Suprapubic skin (tissue), 4 donors: ENCODE data around the gene SHANK3. TPM values are rescaled to one million over a fixed set of nuclear protein-coding genes. Genes with fewer than 3 reads are reported as not detected.

Experiments used
- DNase-seq, 2 donors: peaks; one replicate each; pipeline ENCODE4 v3.0.0-alpha.2; 2019; ENCODE audit warnings: low spot score in 2 of 2
- H3K27ac ChIP-seq: fragments of 200-600 bp; sonication (generic); one replicate; pipeline ENCODE4 v1.5.1; 2019
- H3K27me3 ChIP-seq: fragments of 200-600 bp; sonication (generic); one replicate; pipeline ENCODE4 v1.5.1; 2019
- H3K36me3 ChIP-seq: fragments of 200-600 bp; sonication (generic); one replicate; pipeline ENCODE4 v1.5.1; 2019
- H3K4me1 ChIP-seq: fragments of 200-600 bp; sonication (generic); one replicate; pipeline ENCODE4 v1.5.1; 2019
- H3K4me3 ChIP-seq: fragments of 200-600 bp; sonication (generic); one replicate; pipeline ENCODE4 v1.5.1; 2019; ENCODE audit warnings: mild to moderate bottlenecking
- H3K9me3 ChIP-seq: fragments of 200-600 bp; sonication (generic); one replicate; pipeline ENCODE4 v1.5.1; 2019
- EP300 ChIP-seq: sonication (generic); formaldehyde crosslinking; IDR thresholded peaks from one replicate; pipeline ENCODE4 v1.6.1; 2017; ENCODE audit warnings: antibody characterized with exemption
- POLR2A ChIP-seq, 2 donors: fragments of 450-650 bp; IDR thresholded peaks; one replicate each; pipeline ENCODE4 v1.6.1; 2017; ENCODE audit warnings: antibody characterized with exemption in 2 of 2, mild to moderate bottlenecking in 2 of 2, moderate library complexity in 2 of 2
- POLR2AphosphoS5 ChIP-seq, 3 donors: sonication (generic); formaldehyde crosslinking; IDR thresholded peaks; one replicate each; pipeline ENCODE4 v1.6.1; 2017; ENCODE audit warnings: antibody characterized with exemption in 3 of 3
- WGBS: methylation state at CpG from one replicate; pipeline ENCODE4 v1.1.5; 2018; 5-methylcytosine and 5-hydroxymethylcytosine counted together
- total RNA-seq, 4 donors: library from RNA; depleted of rRNA; stranded (reverse); fragments of >200 nt; gene quantifications; one replicate each; pipeline ENCODE4 v1.1.0, GENCODE V29; 2016
- TF ChIP-seq, protein P1 (sequence below), 2 donors: fragments of 200-600 bp in 1 of 2; fragments of 450-650 bp in 1 of 2; sonication (generic) in 1 of 2; IDR thresholded peaks; one replicate each; pipeline ENCODE4 v1.5.1; 2016 to 2019; ENCODE audit warnings: antibody characterized with exemption in 2 of 2, mild to moderate bottlenecking in 1 of 2, moderate library complexity in 1 of 2

The SHANK3 gene
- total RNA-seq = 10 to 100 TPM in 2 of 4 donors, 1 to 10 TPM in 2; 2.9 to 15.9 (median 9.5) TPM

DNA sequence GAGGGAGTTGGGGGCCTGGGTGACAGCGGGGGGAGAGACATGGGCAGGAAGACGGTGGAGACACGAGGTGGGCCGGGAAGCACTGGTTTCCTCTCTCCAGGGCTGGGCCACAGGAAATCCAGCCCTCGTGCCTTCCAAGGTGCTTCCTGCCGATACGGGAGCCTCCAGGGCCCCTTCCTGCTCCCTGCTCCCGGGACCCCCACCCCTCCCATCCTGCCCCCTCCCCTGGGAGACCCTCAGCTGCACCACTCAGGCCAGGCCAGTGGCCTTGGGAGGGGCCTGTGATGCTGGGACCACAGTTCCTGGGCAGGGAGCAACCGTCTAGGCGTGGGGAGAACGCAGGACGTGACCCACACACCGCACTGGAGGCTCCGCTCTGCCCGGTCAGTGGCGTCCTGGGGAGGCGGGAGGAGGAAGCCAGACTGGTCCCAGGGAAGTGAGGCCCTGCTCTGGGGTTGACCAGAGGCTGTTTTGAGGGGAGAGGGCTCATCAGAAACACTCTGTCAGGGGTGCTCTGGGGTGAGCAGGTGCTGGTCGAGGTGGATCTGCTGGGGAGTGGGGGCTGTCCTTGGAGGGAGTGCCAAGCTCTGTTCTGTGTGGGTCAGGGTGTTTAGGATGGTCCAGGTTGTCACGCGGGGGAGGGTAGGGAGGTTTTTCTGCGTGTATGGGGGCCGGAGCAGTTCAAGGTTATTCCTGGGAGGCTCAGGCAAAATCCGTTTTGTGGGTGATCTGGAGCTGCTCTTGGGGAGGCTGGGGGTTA is at the start of gene SHANK3:
TSS of gene SHANK3 (plus strand) at position 353 of the 760 bp plus-strand sequence.
- Histone ChIP-seq H3K9me3 (no peaks in the 10 kb centered on the region), H3K36me3 (no peaks in the 10 kb centered on the region), H3K27ac (peak within 1 kb of the TSS; percentile 79), H3K27me3 (peaks cover 32% of the 10 kb centered on the region), H3K4me3 (peak within 1 kb of the TSS; percentile 56), H3K4me1 (peaks cover 25% of the 10 kb centered on the region)
- TF ChIP-seq EP300 (no peak), POLR2AphosphoS5 (IDR thresholded peaks at IDR 0.05) (no peak), POLR2A (IDR thresholded peaks at IDR 0.05) (peak in 1 of 2 donors; percentile 38)
- peak in 1 of 2 donors; percentile 81 for DNase-seq
- WGBS = 27% methylated on average over 11 of the region's 23 CpGs

DNA sequence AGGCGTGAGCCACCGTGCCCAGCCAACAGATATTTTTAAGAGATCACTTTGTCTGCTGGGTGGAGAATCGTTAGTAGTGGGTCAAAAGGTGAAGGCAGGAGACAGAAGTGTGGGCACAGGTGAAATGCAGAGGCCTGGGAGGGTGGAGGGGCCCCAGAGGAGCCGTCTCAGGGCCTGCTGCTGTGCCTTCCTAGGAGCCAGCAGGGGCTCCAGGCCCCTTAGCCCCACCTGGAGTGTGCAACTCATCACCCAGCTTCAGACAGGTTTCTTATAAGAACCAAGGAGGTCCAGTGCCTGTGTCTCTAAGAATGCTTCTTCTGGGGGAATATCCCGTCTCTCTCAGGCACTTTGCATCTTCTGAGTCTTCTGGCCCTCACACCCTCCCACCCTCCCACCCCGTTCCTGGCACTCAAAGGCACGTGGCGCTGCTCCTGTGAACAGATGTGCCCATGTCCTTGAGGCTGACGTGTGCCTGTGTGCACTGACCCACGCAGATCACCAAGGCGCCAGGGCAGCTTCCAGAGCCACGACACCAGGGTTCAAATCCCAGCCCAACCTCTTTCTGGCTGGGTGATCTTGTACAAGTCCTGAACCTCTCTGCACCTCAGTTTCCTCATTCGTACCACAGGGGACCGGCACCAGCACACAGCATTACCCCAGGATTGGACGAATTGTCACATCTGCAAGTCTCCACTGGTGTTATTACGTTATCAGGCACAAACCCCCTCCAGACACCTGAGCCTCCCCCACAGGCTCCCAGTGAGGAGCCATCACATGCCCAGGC is 48.1 kb upstream of the SHANK3 start:
- no peak overlapping the region for H3K4me3 ChIP-seq
- peaks cover 61% of the 10 kb centered on the region for H3K4me1 ChIP-seq
- H3K27me3 ChIP-seq = no peaks in the 10 kb centered on the region
- no peak overlapping the region for H3K27ac ChIP-seq
- TF ChIP-seq EP300 (no peak), POLR2A (IDR thresholded peaks at IDR 0.05) (no peak), POLR2AphosphoS5 (IDR thresholded peaks at IDR 0.05) (no peak)
- TF ChIP-seq, protein P1, sequence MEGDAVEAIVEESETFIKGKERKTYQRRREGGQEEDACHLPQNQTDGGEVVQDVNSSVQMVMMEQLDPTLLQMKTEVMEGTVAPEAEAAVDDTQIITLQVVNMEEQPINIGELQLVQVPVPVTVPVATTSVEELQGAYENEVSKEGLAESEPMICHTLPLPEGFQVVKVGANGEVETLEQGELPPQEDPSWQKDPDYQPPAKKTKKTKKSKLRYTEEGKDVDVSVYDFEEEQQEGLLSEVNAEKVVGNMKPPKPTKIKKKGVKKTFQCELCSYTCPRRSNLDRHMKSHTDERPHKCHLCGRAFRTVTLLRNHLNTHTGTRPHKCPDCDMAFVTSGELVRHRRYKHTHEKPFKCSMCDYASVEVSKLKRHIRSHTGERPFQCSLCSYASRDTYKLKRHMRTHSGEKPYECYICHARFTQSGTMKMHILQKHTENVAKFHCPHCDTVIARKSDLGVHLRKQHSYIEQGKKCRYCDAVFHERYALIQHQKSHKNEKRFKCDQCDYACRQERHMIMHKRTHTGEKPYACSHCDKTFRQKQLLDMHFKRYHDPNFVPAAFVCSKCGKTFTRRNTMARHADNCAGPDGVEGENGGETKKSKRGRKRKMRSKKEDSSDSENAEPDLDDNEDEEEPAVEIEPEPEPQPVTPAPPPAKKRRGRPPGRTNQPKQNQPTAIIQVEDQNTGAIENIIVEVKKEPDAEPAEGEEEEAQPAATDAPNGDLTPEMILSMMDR (IDR thresholded peaks at IDR 0.05) = no peak
- H3K9me3 ChIP-seq = no peaks in the 10 kb centered on the region
- 73% methylated on average over 15 of the region's 16 CpGs for WGBS
- peak in 1 of 2 donors; percentile 52 for DNase-seq
- H3K36me3 ChIP-seq = peaks cover 12% of the 10 kb centered on the region

DNA sequence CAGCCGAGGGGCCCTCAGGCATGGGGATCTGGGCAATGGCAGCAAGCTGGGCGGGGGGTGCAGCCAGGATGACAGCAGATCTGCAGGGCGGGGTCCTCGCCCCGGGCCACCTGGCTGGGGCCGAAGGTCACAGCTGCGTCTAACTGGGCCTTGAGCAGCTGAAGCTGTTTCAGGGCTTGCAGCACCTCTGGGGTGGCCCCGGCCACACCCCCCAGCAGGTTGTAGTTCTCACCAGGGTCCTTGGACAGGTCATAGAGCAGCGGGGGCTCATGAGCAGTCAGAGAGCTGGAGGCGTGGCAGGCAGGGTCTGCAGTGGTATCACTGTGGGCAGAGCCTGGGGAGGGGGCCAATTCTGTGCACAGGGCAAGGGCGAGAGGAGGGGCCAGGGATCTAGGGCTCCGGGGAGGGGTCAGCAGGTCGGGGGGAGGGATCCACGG is 47.5 kb upstream of the SHANK3 start:
- DNase-seq = peak; percentile 66 to 79
- WGBS = 59% methylated on average over 10 of the region's 14 CpGs
- H3K4me1 ChIP-seq = peaks cover 63% of the 10 kb centered on the region

DNA sequence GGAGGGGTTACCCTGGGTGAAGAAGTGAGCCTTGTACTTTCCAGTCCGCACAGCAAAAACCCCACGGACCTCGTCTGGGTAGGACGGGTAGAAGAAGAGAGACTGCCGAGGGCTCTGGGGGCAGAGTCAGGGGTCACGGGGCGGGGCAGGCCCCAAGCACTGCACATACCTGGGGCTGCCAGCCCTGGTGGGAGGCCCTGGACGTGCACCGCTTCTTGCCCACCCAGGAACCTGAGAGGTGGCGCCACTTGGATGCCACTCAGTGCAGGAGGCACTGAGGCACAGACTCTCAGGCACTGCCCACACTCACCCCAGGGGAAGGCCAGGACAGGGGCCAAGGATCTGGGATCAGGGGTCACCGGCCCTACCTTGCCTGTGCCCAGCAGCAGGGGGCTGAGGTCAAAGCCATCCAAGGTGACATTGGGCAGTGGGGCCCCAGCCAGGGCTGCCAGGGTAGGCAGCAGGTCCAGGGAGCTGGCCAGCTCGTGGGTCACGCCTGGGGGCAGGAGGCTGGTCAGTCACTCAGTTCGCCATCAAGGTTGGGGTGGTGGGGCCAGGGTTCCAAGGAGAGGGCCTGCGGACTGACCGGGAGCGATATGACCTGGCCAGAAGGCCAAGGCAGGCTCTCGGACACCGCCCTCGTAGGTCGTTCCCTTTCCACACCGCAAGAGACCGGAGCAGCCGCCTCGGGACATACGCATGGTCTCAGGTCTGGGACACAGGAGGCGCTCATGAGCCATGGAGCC is 46.9 kb upstream of the SHANK3 start:
- peak; percentile 64 to 79 for DNase-seq
- TF ChIP-seq POLR2AphosphoS5 (IDR thresholded peaks at IDR 0.05) = no peak
- TF ChIP-seq, protein P1 (IDR thresholded peaks at IDR 0.05) = no peak
- no peak for TF ChIP-seq POLR2A (IDR thresholded peaks at IDR 0.05)
- TF ChIP-seq EP300 = no peak
- WGBS = 91% methylated on average over 13 of the region's 27 CpGs

More for the DNA sequence above, 47.5 kb upstream of the SHANK3 start:
- Histone ChIP-seq H3K27ac (no peak overlapping the region), H3K36me3 (peaks cover 12% of the 10 kb centered on the region), H3K27me3 (no peaks in the 10 kb centered on the region), H3K9me3 (no peaks in the 10 kb centered on the region), H3K4me3 (no peak overlapping the region)
- TF ChIP-seq, protein P1 (IDR thresholded peaks at IDR 0.05) = no peak
- TF ChIP-seq POLR2AphosphoS5 (IDR thresholded peaks at IDR 0.05) = no peak
- no peak for TF ChIP-seq POLR2A (IDR thresholded peaks at IDR 0.05)
- no peak for TF ChIP-seq EP300

DNA sequence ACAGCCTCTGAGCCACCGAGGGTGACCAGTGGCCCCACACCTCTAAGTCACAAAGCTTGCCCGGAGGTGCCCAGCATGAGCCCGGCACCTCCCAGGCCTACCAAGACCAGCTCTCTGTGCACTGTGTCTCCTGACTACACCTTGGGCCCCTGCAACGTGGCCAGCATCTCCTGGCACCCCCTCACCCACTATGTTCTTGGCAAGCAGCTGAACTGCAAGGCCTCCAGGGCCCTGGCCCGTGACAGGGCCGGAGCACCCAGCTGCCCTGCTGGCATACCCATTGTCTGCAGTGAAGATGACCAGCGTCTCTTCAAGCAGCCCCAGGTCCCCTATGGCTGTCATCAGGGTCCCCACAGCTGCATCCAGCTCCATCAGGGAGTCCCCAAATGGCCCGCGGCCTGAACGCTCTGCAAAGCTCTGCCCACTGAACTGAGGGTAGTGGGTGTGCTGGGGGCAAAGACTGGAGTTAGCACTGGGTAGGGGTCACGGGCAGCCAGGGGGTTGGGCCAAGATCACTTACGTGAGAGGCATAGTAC is 46.2 kb upstream of the SHANK3 start:
- Histone ChIP-seq H3K9me3 (no peaks in the 10 kb centered on the region), H3K4me3 (no peak overlapping the region), H3K27ac (no peak overlapping the region), H3K4me1 (peaks cover 52% of the 10 kb centered on the region), H3K36me3 (peaks cover 12% of the 10 kb centered on the region), H3K27me3 (no peaks in the 10 kb centered on the region)
- WGBS = 91% methylated on average over 6 of the region's 12 CpGs
- TF ChIP-seq POLR2AphosphoS5 (IDR thresholded peaks at IDR 0.05) (no peak), POLR2A (IDR thresholded peaks at IDR 0.05) (no peak), EP300 (no peak)
- TF ChIP-seq, protein P1 (IDR thresholded peaks at IDR 0.05) = no peak
- no peak for DNase-seq

More for the DNA sequence above, 46.9 kb upstream of the SHANK3 start:
- Histone ChIP-seq H3K9me3 (no peaks in the 10 kb centered on the region), H3K36me3 (peaks cover 12% of the 10 kb centered on the region), H3K27me3 (no peaks in the 10 kb centered on the region), H3K27ac (no peak overlapping the region), H3K4me3 (no peak overlapping the region), H3K4me1 (peaks cover 58% of the 10 kb centered on the region)
